GM12873 (cell line): ENCODE data around the gene MYH10.

Experiments used
- TF ChIP-seq, protein P1 (sequence below): IDR thresholded peaks from 2 replicates; pipeline ENCODE4 v1.5.1; 2012; ENCODE audit warnings: low read depth, mild to moderate bottlenecking, moderate library complexity, low read length, control low read depth; ENCODE audit not compliant: insufficient read depth; ENCODE audit errors: missing control alignments

MYH10 gene

GRCh38 chr17:8586766-8587165 lies 43.8 kb downstream of the MYH10 start:
- TF ChIP-seq, protein P1, sequence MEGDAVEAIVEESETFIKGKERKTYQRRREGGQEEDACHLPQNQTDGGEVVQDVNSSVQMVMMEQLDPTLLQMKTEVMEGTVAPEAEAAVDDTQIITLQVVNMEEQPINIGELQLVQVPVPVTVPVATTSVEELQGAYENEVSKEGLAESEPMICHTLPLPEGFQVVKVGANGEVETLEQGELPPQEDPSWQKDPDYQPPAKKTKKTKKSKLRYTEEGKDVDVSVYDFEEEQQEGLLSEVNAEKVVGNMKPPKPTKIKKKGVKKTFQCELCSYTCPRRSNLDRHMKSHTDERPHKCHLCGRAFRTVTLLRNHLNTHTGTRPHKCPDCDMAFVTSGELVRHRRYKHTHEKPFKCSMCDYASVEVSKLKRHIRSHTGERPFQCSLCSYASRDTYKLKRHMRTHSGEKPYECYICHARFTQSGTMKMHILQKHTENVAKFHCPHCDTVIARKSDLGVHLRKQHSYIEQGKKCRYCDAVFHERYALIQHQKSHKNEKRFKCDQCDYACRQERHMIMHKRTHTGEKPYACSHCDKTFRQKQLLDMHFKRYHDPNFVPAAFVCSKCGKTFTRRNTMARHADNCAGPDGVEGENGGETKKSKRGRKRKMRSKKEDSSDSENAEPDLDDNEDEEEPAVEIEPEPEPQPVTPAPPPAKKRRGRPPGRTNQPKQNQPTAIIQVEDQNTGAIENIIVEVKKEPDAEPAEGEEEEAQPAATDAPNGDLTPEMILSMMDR, result no peak

DNA sequence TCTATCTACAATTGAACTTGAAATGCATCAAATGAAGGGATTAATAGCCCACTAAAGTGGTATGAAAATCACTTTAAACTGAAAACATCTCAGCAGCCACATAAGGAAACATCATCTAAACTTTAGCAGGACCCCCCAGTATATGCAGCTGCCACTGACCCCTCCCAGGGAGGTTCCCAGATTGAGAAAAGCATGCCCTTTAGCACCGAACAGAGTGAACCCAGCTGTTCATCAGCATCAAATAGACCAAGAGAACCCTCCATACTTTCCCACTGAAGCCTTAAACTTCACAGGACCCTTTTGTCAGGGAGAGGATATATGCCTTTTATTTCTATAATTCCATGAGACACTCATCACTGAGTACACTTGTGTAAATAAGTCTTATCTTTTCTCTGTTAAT lies 44.6 kb downstream of the MYH10 start:
- TF ChIP-seq, protein P1, result no peak

- TF ChIP-seq, protein P1, result no peak
Observed at GRCh38 chr17:8583954-8584353, 46.6 kb downstream of the MYH10 start.

- TF ChIP-seq, protein P1, result no peak
Observed at GRCh38 chr17:8580952-8581658, 49.4 kb downstream of the MYH10 start.

DNA sequence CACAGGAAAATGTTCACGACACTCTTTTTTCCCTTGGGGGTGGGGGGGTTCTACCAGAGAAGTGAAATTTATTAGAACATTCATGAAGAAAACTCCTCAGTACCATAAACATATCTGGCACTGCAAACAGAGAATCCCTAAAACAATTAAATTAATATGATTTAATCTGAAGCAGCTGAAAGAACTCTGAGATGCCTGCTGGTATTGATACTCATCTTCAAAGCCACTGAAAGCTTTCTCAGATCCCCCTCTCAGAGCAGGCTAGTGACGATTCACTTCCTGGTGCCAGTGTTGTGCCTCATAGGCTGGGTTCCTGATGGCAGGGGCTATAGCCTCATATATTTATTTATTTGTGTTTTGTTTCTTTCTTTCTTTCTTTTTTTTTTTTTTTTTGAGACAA lies 52.7 kb downstream of the MYH10 start:
- TF ChIP-seq, protein P1, result no peak

- TF ChIP-seq, protein P1, result no peak
Observed at GRCh38 chr17:8576559-8577294, 53.8 kb downstream of the MYH10 start.

GRCh38 chr17:8574687-8575086 lies 55.8 kb downstream of the MYH10 start:
- TF ChIP-seq, protein P1, result no peak
